Neural cell (in vitro differentiated cells): ENCODE results near the gene MARS1. TPM values are rescaled to one million over a fixed set of nuclear protein-coding genes. Genes with fewer than 3 reads are reported as not detected.
A peak's percentile ranks its signal among the peaks of the same experiment; 100 is the strongest.

Experiments
- H2AFZ ChIP-seq: fragments of 200-600, 300-800 bp; sonication (generic), shearing (Covaris generic); 2 replicates; pipeline ENCODE4 v1.6.0; 2014; ENCODE audit warnings: low read depth, mild to moderate bottlenecking, antibody characterized with exemption, low read length, moderate library complexity
- H3F3A ChIP-seq: fragments of 200-600 bp; shearing (Covaris generic); 2 replicates; pipeline ENCODE4 v1.6.1; 2016; ENCODE audit warnings: mild to moderate bottlenecking, moderate library complexity, mixed read lengths, antibody characterized with exemption, low read length; ENCODE audit not compliant: insufficient read depth, poor library complexity, severe bottlenecking
- H3K27ac ChIP-seq: fragments of 200-600, 300-800 bp; sonication (generic), shearing (Covaris generic); 2 replicates; pipeline ENCODE4 v1.5.1; 2014; ENCODE audit warnings: mild to moderate bottlenecking, low read length, moderate library complexity
- H3K27me3 ChIP-seq: fragments of 300-800, 200-600 bp; sonication (generic), shearing (Covaris generic); 2 replicates; pipeline ENCODE4 v1.6.0; 2014; ENCODE audit warnings: mild to moderate bottlenecking, low read depth, low read length, moderate library complexity; ENCODE audit not compliant: insufficient read depth
- H3K36me3 ChIP-seq: fragments of 300-800, 200-600 bp; sonication (generic), shearing (Covaris generic); 2 replicates; pipeline ENCODE4 v1.5.1; 2014; ENCODE audit warnings: mild to moderate bottlenecking, antibody characterized with exemption, low read length, moderate library complexity; ENCODE audit not compliant: insufficient read depth
- H3K4me2 ChIP-seq: fragments of 300-800, 200-600 bp; sonication (generic), shearing (Covaris generic); 2 replicates; pipeline ENCODE4 v1.6.0; 2014; ENCODE audit warnings: mild to moderate bottlenecking, low read length
- H3K4me3 ChIP-seq: fragments of 300-800, 200-600 bp; sonication (generic), shearing (Covaris generic); 2 replicates; pipeline ENCODE4 v1.5.1; 2014; ENCODE audit warnings: mild to moderate bottlenecking, low read length, moderate library complexity
- H3K79me2 ChIP-seq: fragments of 200-600 bp; shearing (Covaris generic); replicated peaks from 2 replicates; pipeline ENCODE4 v1.6.0; 2014; ENCODE audit warnings: mild to moderate bottlenecking, low read length, moderate library complexity; ENCODE audit not compliant: insufficient read depth
- H3K9ac ChIP-seq: fragments of 300-800, 200-600 bp; sonication (generic), shearing (Covaris generic); 2 replicates; pipeline ENCODE4 v1.6.1; 2016; ENCODE audit warnings: mild to moderate bottlenecking, low read length, mixed read lengths
- H3K9me2 ChIP-seq: fragments of 200-600 bp; shearing (Covaris generic); 2 replicates; pipeline ENCODE4 v1.6.1; 2016; ENCODE audit warnings: mild to moderate bottlenecking, low read length, mixed read lengths; ENCODE audit not compliant: insufficient read depth
- H3K9me3 ChIP-seq: fragments of 200-600, 300-800 bp; sonication (generic), shearing (Covaris generic); 2 replicates; pipeline ENCODE4 v1.6.1; 2016; ENCODE audit warnings: mild to moderate bottlenecking, mixed run types, low read length, moderate library complexity, mixed read lengths
- H4K20me1 ChIP-seq: fragments of 200-600 bp; shearing (Covaris generic); 2 replicates; pipeline ENCODE4 v1.6.1; 2016; ENCODE audit warnings: mild to moderate bottlenecking, mixed run types; ENCODE audit not compliant: insufficient read depth
- CTCF ChIP-seq: fragments of 450-650 bp; IDR thresholded peaks from 2 replicates; pipeline ENCODE4 v1.5.1; 2014; ENCODE audit warnings: antibody characterized with exemption, mild to moderate bottlenecking, moderate library complexity; ENCODE audit not compliant: poor library complexity, severe bottlenecking
- EP300 ChIP-seq: fragments of 450-650 bp; conservative IDR thresholded peaks from 2 replicates; pipeline ENCODE4 v1.6.1; 2014; ENCODE audit warnings: antibody characterized with exemption, mild to moderate bottlenecking, moderate library complexity; ENCODE audit not compliant: poor library complexity, severe bottlenecking
- EZH2 ChIP-seq: fragments of 200-600, 300-800 bp; shearing (Covaris generic), sonication (generic); IDR thresholded peaks from 2 replicates; pipeline ENCODE4 v1.6.1; 2014; ENCODE audit warnings: antibody characterized with exemption, low read length, borderline replicate concordance, mild to moderate bottlenecking; ENCODE audit not compliant: insufficient read depth, poor library complexity, severe bottlenecking
- MXI1 ChIP-seq: fragments of 450-650 bp; conservative IDR thresholded peaks from 2 replicates; pipeline ENCODE4 v1.6.1; 2014; ENCODE audit warnings: antibody characterized with exemption, mild to moderate bottlenecking; ENCODE audit not compliant: poor library complexity, severe bottlenecking
- POLR2AphosphoS5 ChIP-seq: IDR thresholded peaks from 2 replicates; pipeline ENCODE4 v1.6.1; 2012
- RAD21 ChIP-seq: fragments of 450-650 bp; conservative IDR thresholded peaks from 2 replicates; pipeline ENCODE4 v1.6.1; 2014; ENCODE audit warnings: antibody characterized with exemption, mild to moderate bottlenecking, moderate library complexity
- SMC3 ChIP-seq: fragments of 450-650 bp; conservative IDR thresholded peaks from 2 replicates; pipeline ENCODE4 v1.6.1; 2014; ENCODE audit warnings: antibody characterized with exemption, mild to moderate bottlenecking, moderate library complexity; ENCODE audit not compliant: poor library complexity
- TAF1 ChIP-seq: IDR thresholded peaks from 2 replicates; pipeline ENCODE4 v1.6.1; 2012; ENCODE audit warnings: low read depth
- polyA plus RNA-seq: library from polyadenylated mRNA; depleted of rRNA; stranded (reverse); fragments of >200 nt; gene quantifications from 2 replicates; pipeline ENCODE4 v1.2.3, GENCODE V29; 2014
- TF ChIP-seq, protein P1 (sequence below): IDR thresholded peaks from 2 replicates; pipeline ENCODE4 v1.6.1; 2012; ENCODE audit warnings: borderline replicate concordance

The MARS1 gene
- polyA plus RNA-seq, 1 donor from 2014 or later, result 321 TPM

DNA sequence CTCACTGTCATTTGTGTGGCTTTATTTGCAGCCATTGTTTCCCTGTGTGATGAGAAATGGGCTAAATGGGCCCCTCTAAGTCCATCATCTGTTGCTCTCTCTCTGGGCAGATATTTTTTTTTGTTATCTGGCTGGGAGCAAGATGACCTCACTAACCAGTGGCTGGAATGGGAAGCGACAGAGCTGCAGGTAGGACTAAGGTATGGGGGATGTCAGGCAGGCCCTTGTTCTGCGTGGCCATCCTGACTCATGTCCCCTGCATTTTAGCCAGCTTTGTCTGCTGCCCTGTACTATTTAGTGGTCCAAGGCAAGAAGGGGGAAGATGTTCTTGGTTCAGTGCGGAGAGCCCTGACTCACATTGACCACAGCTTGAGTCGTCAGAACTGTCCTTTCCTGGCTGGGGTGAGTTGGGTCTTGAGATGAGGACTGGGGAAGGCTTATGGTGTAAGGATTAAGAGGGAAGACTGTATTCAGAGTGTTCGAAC lies 1.3 kb downstream of the MARS1 start:
- Histone ChIP-seq H3K9me2 (no peaks in the 10 kb centered on the region), H2AFZ (no peak overlapping the region), H3K9ac (peak overlapping the region; percentile 80), H3K9me3 (no peaks in the 10 kb centered on the region), H3K4me2 (peak overlapping the region; percentile 99), H4K20me1 (no peaks in the 10 kb centered on the region), H3K27ac (no peak overlapping the region), H3K36me3 (peaks cover 4% of the 10 kb centered on the region), H3K79me2 (peaks cover 15% of the 10 kb centered on the region), H3K27me3 (no peaks in the 10 kb centered on the region), H3K4me3 (peak overlapping the region; percentile 85), H3F3A (no peaks in the 10 kb centered on the region)
- no peak for TF ChIP-seq RAD21
- no peak for TF ChIP-seq SMC3
- TF ChIP-seq EZH2, result no peak
- TF ChIP-seq POLR2AphosphoS5, result no peak
- TF ChIP-seq, protein P1, sequence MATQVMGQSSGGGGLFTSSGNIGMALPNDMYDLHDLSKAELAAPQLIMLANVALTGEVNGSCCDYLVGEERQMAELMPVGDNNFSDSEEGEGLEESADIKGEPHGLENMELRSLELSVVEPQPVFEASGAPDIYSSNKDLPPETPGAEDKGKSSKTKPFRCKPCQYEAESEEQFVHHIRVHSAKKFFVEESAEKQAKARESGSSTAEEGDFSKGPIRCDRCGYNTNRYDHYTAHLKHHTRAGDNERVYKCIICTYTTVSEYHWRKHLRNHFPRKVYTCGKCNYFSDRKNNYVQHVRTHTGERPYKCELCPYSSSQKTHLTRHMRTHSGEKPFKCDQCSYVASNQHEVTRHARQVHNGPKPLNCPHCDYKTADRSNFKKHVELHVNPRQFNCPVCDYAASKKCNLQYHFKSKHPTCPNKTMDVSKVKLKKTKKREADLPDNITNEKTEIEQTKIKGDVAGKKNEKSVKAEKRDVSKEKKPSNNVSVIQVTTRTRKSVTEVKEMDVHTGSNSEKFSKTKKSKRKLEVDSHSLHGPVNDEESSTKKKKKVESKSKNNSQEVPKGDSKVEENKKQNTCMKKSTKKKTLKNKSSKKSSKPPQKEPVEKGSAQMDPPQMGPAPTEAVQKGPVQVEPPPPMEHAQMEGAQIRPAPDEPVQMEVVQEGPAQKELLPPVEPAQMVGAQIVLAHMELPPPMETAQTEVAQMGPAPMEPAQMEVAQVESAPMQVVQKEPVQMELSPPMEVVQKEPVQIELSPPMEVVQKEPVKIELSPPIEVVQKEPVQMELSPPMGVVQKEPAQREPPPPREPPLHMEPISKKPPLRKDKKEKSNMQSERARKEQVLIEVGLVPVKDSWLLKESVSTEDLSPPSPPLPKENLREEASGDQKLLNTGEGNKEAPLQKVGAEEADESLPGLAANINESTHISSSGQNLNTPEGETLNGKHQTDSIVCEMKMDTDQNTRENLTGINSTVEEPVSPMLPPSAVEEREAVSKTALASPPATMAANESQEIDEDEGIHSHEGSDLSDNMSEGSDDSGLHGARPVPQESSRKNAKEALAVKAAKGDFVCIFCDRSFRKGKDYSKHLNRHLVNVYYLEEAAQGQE, result no peak
- TF ChIP-seq EP300, result no peak
- TF ChIP-seq MXI1, result no peak
- no peak for TF ChIP-seq CTCF
- no peak for TF ChIP-seq TAF1

DNA sequence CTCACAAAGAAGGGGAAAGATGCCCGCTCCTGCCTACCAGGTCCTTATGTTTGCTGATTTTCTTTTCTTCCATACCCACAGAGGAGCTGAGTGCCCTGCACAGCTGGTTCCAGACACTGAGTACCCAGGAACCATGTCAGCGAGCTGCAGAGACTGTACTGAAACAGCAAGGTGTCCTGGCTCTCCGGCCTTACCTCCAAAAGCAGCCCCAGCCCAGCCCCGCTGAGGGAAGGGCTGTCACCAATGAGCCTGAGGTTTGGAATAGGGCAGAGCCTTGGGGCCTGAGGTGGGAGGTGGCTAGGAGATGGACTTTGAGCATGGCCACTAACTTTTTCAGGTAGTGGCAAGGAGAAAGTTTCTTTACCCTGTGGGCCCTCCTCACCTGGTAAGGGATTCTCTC lies 2.3 kb downstream of the MARS1 start:
- H3K9ac ChIP-seq, result no peak overlapping the region
- H3K27ac ChIP-seq, result no peak overlapping the region
- H3K27me3 ChIP-seq, result no peaks in the 10 kb centered on the region
- H2AFZ ChIP-seq, result no peak overlapping the region
- TF ChIP-seq RAD21 (no peak), TAF1 (no peak), MXI1 (no peak), POLR2AphosphoS5 (no peak), EP300 (no peak)
- TF ChIP-seq, protein P1, result no peak
- no peak overlapping the region for H3K4me3 ChIP-seq
- peaks cover 15% of the 10 kb centered on the region for H3K79me2 ChIP-seq
- no peaks in the 10 kb centered on the region for H4K20me1 ChIP-seq
- H3K9me2 ChIP-seq, result no peaks in the 10 kb centered on the region
- H3F3A ChIP-seq, result no peaks in the 10 kb centered on the region
- H3K9me3 ChIP-seq, result no peaks in the 10 kb centered on the region
- H3K36me3 ChIP-seq, result peaks cover 4% of the 10 kb centered on the region
- H3K4me2 ChIP-seq, result no peak overlapping the region
